Cardiac muscle cell (in vitro differentiated cells and primary cell): ENCODE data around the gene C9. TPM values are rescaled to one million over a fixed set of nuclear protein-coding genes. Genes with fewer than 3 reads are reported as not detected.
A peak's percentile ranks its signal among the peaks of the same experiment; 100 is the strongest.

Source experiments
- DNase-seq, 2 donors: peaks; one replicate each; pipeline versions ENCODE4 v3.0.0 to v3.0.0-alpha.2; 2010 to 2017; ENCODE audit warnings: low read depth in 1 of 2, low spot score in 1 of 2
- H3K27ac ChIP-seq: fragments of 200-600 bp; sonication (generic); 2 replicates; pipeline ENCODE4 v1.5.1; 2016
- H3K27me3 ChIP-seq: fragments of 200-600 bp; sonication (generic); 2 replicates; pipeline ENCODE4 v1.6.0; 2016; ENCODE audit warnings: control low read depth
- H3K36me3 ChIP-seq: fragments of 200-600 bp; sonication (generic); 2 replicates; pipeline ENCODE4 v1.5.1; 2016; ENCODE audit warnings: control low read depth
- H3K4me1 ChIP-seq: fragments of 200-600 bp; sonication (generic); 2 replicates; pipeline ENCODE4 v1.8.1; 2017; ENCODE audit warnings: low read depth, mild to moderate bottlenecking, mixed run types
- H3K4me3 ChIP-seq: fragments of 200-600 bp; sonication (generic); 2 replicates; pipeline ENCODE4 v1.5.1; 2016; ENCODE audit warnings: mild to moderate bottlenecking
- H3K9me3 ChIP-seq: fragments of 200-600 bp; sonication (generic); 2 replicates; pipeline ENCODE4 v1.5.1; 2017; ENCODE audit warnings: low read depth, mild to moderate bottlenecking, control low read depth
- CTCF ChIP-seq: IDR thresholded peaks from 2 replicates; pipeline ENCODE4 v1.5.1; 2012; ENCODE audit warnings: low read depth, mild to moderate bottlenecking, low read length
- polyA plus RNA-seq: library from polyadenylated mRNA; unstranded; fragments of >200 nt; fragmentation: Nextera tagmentation; extraction: Ambion mirVana; gene quantifications from 2 replicates; pipeline ENCODE4 v1.2.1, GENCODE V29; 2016
- total RNA-seq: library from RNA; depleted of rRNA; stranded (reverse); fragments of >200 nt; gene quantifications from 2 replicates; pipeline ENCODE4 v1.2.3, GENCODE V29; 2016

The C9 gene
- total and polyA plus RNA-seq, 2 experiments from 2014 or later = not detected

GRCh38 chr5:39381376-39381775 is 17.1 kb upstream of the C9 start:
- no peak for DNase-seq
- no peak overlapping the region for H3K27ac ChIP-seq
- H3K4me3 ChIP-seq = no peak overlapping the region
- H3K9me3 ChIP-seq = no peaks in the 10 kb centered on the region
- TF ChIP-seq CTCF = no peak
- H3K27me3 ChIP-seq = no peaks in the 10 kb centered on the region
- peaks cover 7% of the 10 kb centered on the region for H3K4me1 ChIP-seq
- H3K36me3 ChIP-seq = no peaks in the 10 kb centered on the region

- DNase-seq = no peak
- no peaks in the 10 kb centered on the region for H3K27me3 ChIP-seq
- H3K4me1 ChIP-seq = no peaks in the 10 kb centered on the region
- H3K36me3 ChIP-seq = no peaks in the 10 kb centered on the region
- no peak overlapping the region for H3K27ac ChIP-seq
- H3K4me3 ChIP-seq = no peak overlapping the region
- no peaks in the 10 kb centered on the region for H3K9me3 ChIP-seq
- TF ChIP-seq CTCF = no peak
Measured at GRCh38 chr5:39379693-39380092, 15.4 kb upstream of the C9 start.

GRCh38 chr5:39377613-39378012 is 13.3 kb upstream of the C9 start:
- Histone ChIP-seq H3K36me3 (no peaks in the 10 kb centered on the region), H3K4me1 (no peaks in the 10 kb centered on the region), H3K9me3 (no peaks in the 10 kb centered on the region), H3K4me3 (no peak overlapping the region), H3K27me3 (no peaks in the 10 kb centered on the region), H3K27ac (no peak overlapping the region)
- no peak for DNase-seq
- no peak for TF ChIP-seq CTCF

GRCh38 chr5:39376293-39376714 is 12.0 kb upstream of the C9 start:
- H3K9me3 ChIP-seq = no peaks in the 10 kb centered on the region
- H3K27ac ChIP-seq = no peak overlapping the region
- no peaks in the 10 kb centered on the region for H3K4me1 ChIP-seq
- no peak overlapping the region for H3K4me3 ChIP-seq
- no peaks in the 10 kb centered on the region for H3K27me3 ChIP-seq
- no peaks in the 10 kb centered on the region for H3K36me3 ChIP-seq
- TF ChIP-seq CTCF = peak; percentile 75
- peak; percentile 59 to 68 for DNase-seq

GRCh38 chr5:39373791-39374190 is 9.5 kb upstream of the C9 start:
- Histone ChIP-seq H3K4me3 (no peak overlapping the region), H3K9me3 (no peaks in the 10 kb centered on the region)

More at GRCh38 chr5:39373791-39374190, 9.5 kb upstream of the C9 start:
- Histone ChIP-seq H3K4me1 (no peaks in the 10 kb centered on the region), H3K27me3 (no peaks in the 10 kb centered on the region), H3K27ac (no peak overlapping the region), H3K36me3 (no peaks in the 10 kb centered on the region)
- TF ChIP-seq CTCF = no peak
- no peak for DNase-seq
